ENCODE measurements around the gene ERFE.

Gene ERFE

GRCh38 chr2:238157506-238158017 is 1.2 kb upstream of the ERFE start:
- DNase-seq (ENCODE audit: low read depth): no peak

- DNase-seq (ENCODE audit: low read depth): no peak
Measured at GRCh38 chr2:238158018-238158508, 707 bp upstream of the ERFE start.

GRCh38 chr2:238159071-238159539 is 335 bp downstream of the ERFE start:
- DNase-seq (ENCODE audit: low read depth): no peak

- DNase-seq (ENCODE audit: low read depth): no peak
Measured at GRCh38 chr2:238159661-238160205, 963 bp downstream of the ERFE start.

- no peak for DNase-seq (ENCODE audit: low read depth)
Measured at GRCh38 chr2:238160206-238161129, 1.7 kb downstream of the ERFE start.

- DNase-seq (ENCODE audit: low read depth): no peak
Measured at GRCh38 chr2:238161291-238162051, 2.7 kb downstream of the ERFE start.

- DNase-seq (ENCODE audit: low read depth): no peak
Measured at GRCh38 chr2:238162251-238162845, 3.6 kb downstream of the ERFE start.

GRCh38 chr2:238162846-238163441 is 4.2 kb downstream of the ERFE start:
- DNase-seq (ENCODE audit: low read depth): no peak

GRCh38 chr2:238163481-238164198 is 4.9 kb downstream of the ERFE start:
- no peak for DNase-seq (ENCODE audit: low read depth)

GRCh38 chr2:238164906-238165287 is 6.1 kb downstream of the ERFE start:
- DNase-seq (ENCODE audit: low read depth): no peak

- no peak for DNase-seq (ENCODE audit: low read depth)
Measured at GRCh38 chr2:238165288-238165921, 6.6 kb downstream of the ERFE start.

GRCh38 chr2:238166391-238167343 is 7.9 kb downstream of the ERFE start:
- DNase-seq (ENCODE audit: low read depth): no peak

- DNase-seq (ENCODE audit: low read depth): no peak
Measured at GRCh38 chr2:238167344-238167715, 8.6 kb downstream of the ERFE start.

- no peak for DNase-seq (ENCODE audit: low read depth)
Measured at GRCh38 chr2:238167761-238168160, 9.0 kb downstream of the ERFE start.

- DNase-seq (ENCODE audit: low read depth): no peak
Measured at GRCh38 chr2:238168196-238169047, 9.7 kb downstream of the ERFE start.

- no peak for DNase-seq (ENCODE audit: low read depth)
Measured at GRCh38 chr2:238169048-238169707, 10.4 kb downstream of the ERFE start.

- DNase-seq (ENCODE audit: low read depth): no peak
Measured at GRCh38 chr2:238169708-238170251, 11.0 kb downstream of the ERFE start.

Measured in stimulated activated CD8-positive, alpha-beta memory T cell treated with anti-CD3 and anti-CD28 coated beads, Interleukin-7, amount 100 ng/mL, for 24 hours (primary cell).